ENCODE data around the gene UQCC2.

Gene UQCC2

GRCh38 chr6:33740794-33741193 is 29.3 kb upstream of the UQCC2 start:
- no peaks in the 10 kb centered on the region for H3K36me3 ChIP-seq (ENCODE audit: control insufficient read depth, low read depth, low read length)
- no peak overlapping the region for H3K9ac ChIP-seq (ENCODE audit: low read length)
- H3K27me3 ChIP-seq (ENCODE audit: control insufficient read depth, insufficient read depth, low read length), result no peaks in the 10 kb centered on the region
- no peaks in the 10 kb centered on the region for H3K9me3 ChIP-seq (ENCODE audit: control insufficient read depth, low read depth, low read length)
- H3K4me3 ChIP-seq (ENCODE audit: low read length), result no peak overlapping the region
- no peak overlapping the region for H3K27ac ChIP-seq (ENCODE audit: low read length)
- peaks cover 10% of the 10 kb centered on the region for H3K4me1 ChIP-seq (ENCODE audit: control insufficient read depth, low read depth, low read length)

GRCh38 chr6:33740204-33740608 is 28.7 kb upstream of the UQCC2 start:
- Histone ChIP-seq H3K4me3 (ENCODE audit: low read length) (no peak overlapping the region), H3K9ac (ENCODE audit: low read length) (no peak overlapping the region), H3K27me3 (ENCODE audit: control insufficient read depth, insufficient read depth, low read length) (no peaks in the 10 kb centered on the region), H3K36me3 (ENCODE audit: control insufficient read depth, low read depth, low read length) (no peaks in the 10 kb centered on the region), H3K27ac (ENCODE audit: low read length) (no peak overlapping the region), H3K9me3 (ENCODE audit: control insufficient read depth, low read depth, low read length) (no peaks in the 10 kb centered on the region), H3K4me1 (ENCODE audit: control insufficient read depth, low read depth, low read length) (peaks cover 4% of the 10 kb centered on the region)

DNA sequence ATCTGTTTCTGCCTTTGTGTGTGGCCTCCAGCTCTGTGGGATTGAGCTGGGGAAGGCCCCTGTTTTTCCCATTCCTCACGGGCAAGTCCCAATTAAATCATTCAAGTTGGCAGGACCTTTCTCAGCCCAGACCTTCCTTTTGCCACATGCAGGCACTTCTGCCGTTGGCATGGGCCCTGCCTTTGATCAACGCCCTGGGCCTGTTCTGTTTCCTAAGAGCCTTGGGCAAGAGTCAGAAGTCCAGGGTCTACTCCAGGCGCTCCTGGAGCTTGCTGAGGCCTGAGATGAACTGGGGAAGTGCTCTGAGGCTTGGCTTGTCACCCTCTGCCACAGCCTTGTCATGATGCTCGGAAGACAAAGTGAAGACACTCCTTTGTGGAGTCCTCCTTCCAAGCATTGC is 28.1 kb upstream of the UQCC2 start:
- H3K9ac ChIP-seq (ENCODE audit: low read length), result no peak overlapping the region
- H3K4me1 ChIP-seq (ENCODE audit: control insufficient read depth, low read depth, low read length), result no peaks in the 10 kb centered on the region
- H3K36me3 ChIP-seq (ENCODE audit: control insufficient read depth, low read depth, low read length), result no peaks in the 10 kb centered on the region
- no peak overlapping the region for H3K4me3 ChIP-seq (ENCODE audit: low read length)
- no peak overlapping the region for H3K27ac ChIP-seq (ENCODE audit: low read length)
- H3K9me3 ChIP-seq (ENCODE audit: control insufficient read depth, low read depth, low read length), result no peaks in the 10 kb centered on the region
- H3K27me3 ChIP-seq (ENCODE audit: control insufficient read depth, insufficient read depth, low read length), result no peaks in the 10 kb centered on the region

GRCh38 chr6:33738879-33739278 is 27.4 kb upstream of the UQCC2 start:
- no peaks in the 10 kb centered on the region for H3K36me3 ChIP-seq (ENCODE audit: control insufficient read depth, low read depth, low read length)
- no peaks in the 10 kb centered on the region for H3K4me1 ChIP-seq (ENCODE audit: control insufficient read depth, low read depth, low read length)
- H3K27ac ChIP-seq (ENCODE audit: low read length), result no peak overlapping the region
- H3K9ac ChIP-seq (ENCODE audit: low read length), result no peak overlapping the region
- no peaks in the 10 kb centered on the region for H3K9me3 ChIP-seq (ENCODE audit: control insufficient read depth, low read depth, low read length)
- H3K4me3 ChIP-seq (ENCODE audit: low read length), result no peak overlapping the region
- no peaks in the 10 kb centered on the region for H3K27me3 ChIP-seq (ENCODE audit: control insufficient read depth, insufficient read depth, low read length)

GRCh38 chr6:33738153-33738552 is 26.7 kb upstream of the UQCC2 start:
- Histone ChIP-seq H3K27ac (ENCODE audit: low read length) (no peak overlapping the region), H3K9ac (ENCODE audit: low read length) (no peak overlapping the region), H3K36me3 (ENCODE audit: control insufficient read depth, low read depth, low read length) (no peaks in the 10 kb centered on the region), H3K4me1 (ENCODE audit: control insufficient read depth, low read depth, low read length) (no peaks in the 10 kb centered on the region), H3K4me3 (ENCODE audit: low read length) (no peak overlapping the region), H3K9me3 (ENCODE audit: control insufficient read depth, low read depth, low read length) (no peaks in the 10 kb centered on the region), H3K27me3 (ENCODE audit: control insufficient read depth, insufficient read depth, low read length) (no peaks in the 10 kb centered on the region)

DNA sequence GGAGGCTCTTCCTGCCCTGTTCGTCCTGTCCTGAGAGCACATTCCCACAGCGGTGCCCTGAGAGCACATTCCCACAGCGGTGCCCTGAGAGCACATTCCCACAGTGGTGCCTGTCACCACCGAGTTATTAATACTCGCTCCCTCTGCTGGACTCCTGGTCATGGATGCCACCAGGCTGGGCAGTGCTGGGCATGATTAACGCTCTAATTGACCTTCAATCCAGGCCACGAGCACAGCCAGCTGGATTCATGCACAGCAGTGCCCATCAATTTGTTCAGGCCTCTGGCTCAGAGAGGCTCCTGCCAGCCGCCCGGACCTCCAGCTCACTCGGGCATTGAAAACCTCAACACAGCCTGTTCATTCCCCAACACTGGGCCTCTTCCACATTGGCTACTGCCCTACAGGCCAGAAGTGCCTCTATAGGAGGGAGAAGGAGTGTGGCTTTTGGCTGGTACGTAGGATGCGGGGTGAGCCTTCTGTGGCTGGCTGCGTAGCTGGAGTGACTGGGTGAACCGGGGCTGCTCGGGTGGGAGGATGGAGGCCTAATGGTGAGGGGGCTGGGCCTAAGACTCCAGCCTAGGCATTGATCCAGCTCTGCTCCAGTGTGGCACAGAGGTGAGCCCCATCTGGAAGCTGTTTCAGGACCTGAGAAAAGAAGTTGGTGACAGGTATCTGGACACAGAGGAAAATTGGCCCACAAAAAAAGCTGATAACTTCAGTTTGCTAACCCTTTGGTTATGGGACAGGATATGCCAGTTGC is 25.9 kb upstream of the UQCC2 start:
- Histone ChIP-seq H3K9ac (ENCODE audit: low read length) (no peak overlapping the region), H3K9me3 (ENCODE audit: control insufficient read depth, low read depth, low read length) (no peaks in the 10 kb centered on the region), H3K4me3 (ENCODE audit: low read length) (no peak overlapping the region), H3K27ac (ENCODE audit: low read length) (no peak overlapping the region), H3K36me3 (ENCODE audit: control insufficient read depth, low read depth, low read length) (no peaks in the 10 kb centered on the region), H3K4me1 (ENCODE audit: control insufficient read depth, low read depth, low read length) (no peaks in the 10 kb centered on the region), H3K27me3 (ENCODE audit: control insufficient read depth, insufficient read depth, low read length) (no peaks in the 10 kb centered on the region)

GRCh38 chr6:33735216-33735615 is 23.7 kb upstream of the UQCC2 start:
- Histone ChIP-seq H3K4me1 (ENCODE audit: control insufficient read depth, low read depth, low read length) (no peaks in the 10 kb centered on the region), H3K9ac (ENCODE audit: low read length) (no peak overlapping the region), H3K27ac (ENCODE audit: low read length) (no peak overlapping the region), H3K9me3 (ENCODE audit: control insufficient read depth, low read depth, low read length) (no peaks in the 10 kb centered on the region), H3K4me3 (ENCODE audit: low read length) (no peak overlapping the region), H3K36me3 (ENCODE audit: control insufficient read depth, low read depth, low read length) (no peaks in the 10 kb centered on the region), H3K27me3 (ENCODE audit: control insufficient read depth, insufficient read depth, low read length) (no peaks in the 10 kb centered on the region)

DNA sequence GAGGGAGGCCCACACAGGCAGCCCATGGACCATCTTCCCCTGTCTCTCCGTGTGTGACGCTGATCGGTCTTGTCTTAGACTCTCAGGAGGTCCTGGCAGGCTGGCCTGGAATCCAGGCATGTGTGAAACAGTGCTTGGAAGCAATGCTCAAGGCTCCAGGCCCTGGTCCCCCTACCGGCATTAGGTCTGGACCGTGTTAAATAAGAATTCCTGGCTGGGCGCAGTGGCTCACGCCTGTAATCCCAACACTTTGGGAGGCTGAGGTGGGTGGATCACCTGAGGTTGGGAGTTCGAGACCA is 22.2 kb upstream of the UQCC2 start:
- Histone ChIP-seq H3K27ac (ENCODE audit: low read length) (no peak overlapping the region), H3K27me3 (ENCODE audit: control insufficient read depth, insufficient read depth, low read length) (no peaks in the 10 kb centered on the region), H3K9ac (ENCODE audit: low read length) (no peak overlapping the region), H3K4me3 (ENCODE audit: low read length) (no peak overlapping the region), H3K9me3 (ENCODE audit: control insufficient read depth, low read depth, low read length) (no peaks in the 10 kb centered on the region), H3K36me3 (ENCODE audit: control insufficient read depth, low read depth, low read length) (no peaks in the 10 kb centered on the region), H3K4me1 (ENCODE audit: control insufficient read depth, low read depth, low read length) (no peaks in the 10 kb centered on the region)

- no peak overlapping the region for H3K9ac ChIP-seq (ENCODE audit: low read length)
- H3K4me3 ChIP-seq (ENCODE audit: low read length), result no peak overlapping the region
- H3K4me1 ChIP-seq (ENCODE audit: control insufficient read depth, low read depth, low read length), result no peaks in the 10 kb centered on the region
- H3K27me3 ChIP-seq (ENCODE audit: control insufficient read depth, insufficient read depth, low read length), result no peaks in the 10 kb centered on the region
- H3K36me3 ChIP-seq (ENCODE audit: control insufficient read depth, low read depth, low read length), result no peaks in the 10 kb centered on the region
- no peaks in the 10 kb centered on the region for H3K9me3 ChIP-seq (ENCODE audit: control insufficient read depth, low read depth, low read length)
- no peak overlapping the region for H3K27ac ChIP-seq (ENCODE audit: low read length)
These were observed 21.6 kb upstream of the UQCC2 start for GRCh38 chr6:33732817-33733708.

DNA sequence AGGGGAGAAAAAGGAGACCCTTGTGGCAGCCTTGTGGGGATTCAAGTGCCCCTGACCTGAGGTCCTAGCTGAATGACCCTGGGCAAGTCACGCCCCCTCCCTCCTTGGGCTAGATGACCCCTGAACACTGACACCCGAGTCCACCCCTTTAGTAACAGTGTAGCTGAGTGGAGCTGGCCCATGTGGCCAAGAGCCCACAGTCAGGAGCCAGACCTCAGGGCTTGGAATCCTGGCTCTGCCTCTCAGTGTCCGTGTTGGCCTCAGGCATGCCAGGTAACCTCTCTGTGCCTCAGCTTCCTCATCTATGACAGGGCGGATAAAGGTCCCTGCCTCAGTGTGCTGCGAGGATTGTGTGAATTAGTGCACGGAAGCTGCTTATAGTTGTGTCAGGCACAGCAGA is 20.9 kb upstream of the UQCC2 start:
- no peaks in the 10 kb centered on the region for H3K4me1 ChIP-seq (ENCODE audit: control insufficient read depth, low read depth, low read length)
- no peaks in the 10 kb centered on the region for H3K27me3 ChIP-seq (ENCODE audit: control insufficient read depth, insufficient read depth, low read length)
- H3K27ac ChIP-seq (ENCODE audit: low read length), result no peak overlapping the region
- no peak overlapping the region for H3K4me3 ChIP-seq (ENCODE audit: low read length)
- no peak overlapping the region for H3K9ac ChIP-seq (ENCODE audit: low read length)
- H3K36me3 ChIP-seq (ENCODE audit: control insufficient read depth, low read depth, low read length), result no peaks in the 10 kb centered on the region
- H3K9me3 ChIP-seq (ENCODE audit: control insufficient read depth, low read depth, low read length), result no peaks in the 10 kb centered on the region

DNA sequence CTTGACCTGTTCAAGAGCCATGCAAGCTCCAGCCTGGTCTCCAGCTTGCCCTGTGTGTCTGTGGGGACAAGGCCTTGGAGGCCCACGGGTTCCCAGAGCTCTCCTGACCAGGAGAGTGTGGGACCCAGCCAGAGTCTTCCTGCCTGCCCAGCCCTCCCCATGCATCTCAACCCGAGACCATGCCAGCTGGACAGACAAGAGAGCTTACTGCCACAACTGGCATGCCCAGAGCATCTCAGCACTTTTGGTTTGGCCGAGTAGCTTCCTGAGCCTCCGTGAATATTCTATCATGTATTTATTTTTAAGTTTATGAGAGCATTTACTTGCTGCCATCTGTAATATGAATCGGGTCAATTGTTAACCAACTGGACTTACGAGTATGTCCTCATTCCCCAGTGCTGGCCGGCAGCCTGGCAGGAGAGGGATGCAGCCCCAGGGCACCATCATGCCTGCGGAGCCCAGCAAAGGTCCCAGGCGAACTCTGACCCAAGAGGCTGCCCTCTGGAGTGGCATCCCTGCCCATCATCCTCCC is 20.3 kb upstream of the UQCC2 start:
- H3K27me3 ChIP-seq (ENCODE audit: control insufficient read depth, insufficient read depth, low read length), result no peaks in the 10 kb centered on the region
- H3K4me1 ChIP-seq (ENCODE audit: control insufficient read depth, low read depth, low read length), result no peaks in the 10 kb centered on the region
- H3K9me3 ChIP-seq (ENCODE audit: control insufficient read depth, low read depth, low read length), result no peaks in the 10 kb centered on the region
- H3K36me3 ChIP-seq (ENCODE audit: control insufficient read depth, low read depth, low read length), result no peaks in the 10 kb centered on the region
- H3K9ac ChIP-seq (ENCODE audit: low read length), result no peak overlapping the region
- no peak overlapping the region for H3K4me3 ChIP-seq (ENCODE audit: low read length)
- no peak overlapping the region for H3K27ac ChIP-seq (ENCODE audit: low read length)
